Measurements from ENCODE around the gene CELSR2.
"Not testable (repeated sequence)": the region's sequence is repeated elsewhere in the genome, so short reads cannot be mapped to it uniquely, and the experiment has no call there.

CELSR2 gene

GRCh38 chr1:109277434-109278204, 28.3 kb downstream of the CELSR2 start:
- peak; percentile 24 to 66 for DNase-seq (ENCODE audit: low read depth in 2 of 2)

- no peak for DNase-seq (ENCODE audit: low read depth in 2 of 2)
Measured at GRCh38 chr1:109279615-109280278, 30.4 kb downstream of the CELSR2 start.

GRCh38 chr1:109280862-109281261, 31.5 kb downstream of the CELSR2 start:
- no peak for DNase-seq (ENCODE audit: low read depth in 2 of 2)

GRCh38 chr1:109281680-109282496, 32.5 kb downstream of the CELSR2 start:
- no peak for DNase-seq (ENCODE audit: low read depth in 2 of 2)

GRCh38 chr1:109282497-109282951, 33.2 kb downstream of the CELSR2 start:
- no peak for DNase-seq (ENCODE audit: low read depth in 2 of 2)

GRCh38 chr1:109282952-109283747, 33.8 kb downstream of the CELSR2 start, which contains the start of gene PSRC1:
TSS of gene PSRC1 (minus strand) at chr1:109283145.
- peak; percentile 77 to 89 for DNase-seq (ENCODE audit: low read depth in 2 of 2)

- no peak for DNase-seq (ENCODE audit: low read depth in 2 of 2)
Measured at GRCh38 chr1:109283748-109284600, 34.6 kb downstream of the CELSR2 start.

GRCh38 chr1:109286762-109287161, 37.4 kb downstream of the CELSR2 start:
- DNase-seq (ENCODE audit: low read depth in 2 of 2): not testable (repeated sequence)

GRCh38 chr1:109290137-109290536, 40.8 kb downstream of the CELSR2 start:
- DNase-seq (ENCODE audit: low read depth in 2 of 2): no peak

- DNase-seq (ENCODE audit: low read depth in 2 of 2): no peak
Measured at GRCh38 chr1:109290998-109291397, 41.7 kb downstream of the CELSR2 start.

- no peak for DNase-seq (ENCODE audit: low read depth in 2 of 2)
Measured at GRCh38 chr1:109292364-109292763, 43.0 kb downstream of the CELSR2 start.

GRCh38 chr1:109293026-109293425, 43.7 kb downstream of the CELSR2 start:
- no peak for DNase-seq (ENCODE audit: low read depth in 2 of 2)

- no peak for DNase-seq (ENCODE audit: low read depth in 2 of 2)
Measured at GRCh38 chr1:109294481-109294880, 45.1 kb downstream of the CELSR2 start.

- DNase-seq (ENCODE audit: low read depth in 2 of 2): no peak
Measured at GRCh38 chr1:109295712-109296415, 46.5 kb downstream of the CELSR2 start.

GRCh38 chr1:109296782-109297181, 47.4 kb downstream of the CELSR2 start:
- no peak for DNase-seq (ENCODE audit: low read depth in 2 of 2)

GRCh38 chr1:109298666-109299557, 49.6 kb downstream of the CELSR2 start:
- DNase-seq (ENCODE audit: low read depth in 2 of 2): peak in 1 of 2 experiments; percentile 5

GRCh38 chr1:109299558-109300343, 50.4 kb downstream of the CELSR2 start:
- DNase-seq (ENCODE audit: low read depth in 2 of 2): no peak

GRCh38 chr1:109300650-109301151, 51.4 kb downstream of the CELSR2 start:
- DNase-seq (ENCODE audit: low read depth in 2 of 2): no peak

Measured in stimulated activated CD4-positive, alpha-beta T cell treated with anti-CD3 and anti-CD28 coated beads, Interleukin-12 subunit alpha, Interleukin-12 subunit beta, amount 100 ng/mL, for 24 hours (primary cell).